K562 (cell line): ENCODE measurements around the gene SPNS2.

Experiments
- BCOR ChIP-seq: fragments of 450-650 bp; IDR thresholded peaks from 2 replicates; pipeline ENCODE4 v1.6.1; 2016
- GATAD2B ChIP-seq: fragments of 450-650 bp; IDR thresholded peaks from 2 replicates; pipeline ENCODE4 v1.6.1; 2017; ENCODE audit warnings: mild to moderate bottlenecking, borderline replicate concordance
- HNRNPK ChIP-seq: fragments of 200-400 bp; formaldehyde crosslinking; IDR thresholded peaks from one replicate; pipeline ENCODE4 v1.6.1; 2018; ENCODE audit warnings: mild to moderate bottlenecking, low read depth, low read length; ENCODE audit not compliant: poor library complexity, severe bottlenecking
- KAT8 ChIP-seq: fragments of 450-650 bp; IDR thresholded peaks from 2 replicates; pipeline ENCODE4 v1.6.1; 2016; ENCODE audit warnings: low read depth, mild to moderate bottlenecking
- KLF13 ChIP-seq: fragments of 450-650 bp; IDR thresholded peaks from 2 replicates; pipeline ENCODE4 v1.6.1; 2016; ENCODE audit warnings: missing genetic modification characterization, low read depth, mild to moderate bottlenecking, missing compliant biosample characterization, moderate library complexity, borderline replicate concordance
- MAZ ChIP-seq, 2 experiments: fragments of 450-650 bp in 1 of 2; sonication (generic) in 1 of 2; formaldehyde crosslinking; IDR thresholded peaks in 1 of 2; conservative IDR thresholded peaks in 1 of 2; 2 replicates each; pipeline versions ENCODE4 v1.4.0 to v1.5.0; 2020; ENCODE audit warnings: mild to moderate bottlenecking in 1 of 2, missing genetic modification reagents in 1 of 2
- NR2C2 ChIP-seq, 2 experiments: fragments of 200-800 bp in 1 of 2; sonication (Bioruptor generic) in 1 of 2; sonication (generic) in 1 of 2; formaldehyde crosslinking in 1 of 2; IDR thresholded peaks; 2 replicates each; pipeline versions ENCODE4 v1.6.1 to v1.8.0; 2016 to 2022; ENCODE audit warnings: mild to moderate bottlenecking in 1 of 2, missing compliant biosample characterization in 1 of 2, missing genetic modification characterization in 1 of 2, missing genetic modification reagents in 1 of 2
- PTBP1 ChIP-seq: fragments of 200-400 bp; formaldehyde crosslinking; IDR thresholded peaks from 2 replicates; pipeline ENCODE4 v1.6.1; 2017; ENCODE audit warnings: low read depth, low read length
- RFX5 ChIP-seq: IDR thresholded peaks from 2 replicates; pipeline ENCODE4 v1.6.1; 2011; ENCODE audit warnings: low read depth, mild to moderate bottlenecking, improper control_type of control experiment, low read length
- ZNF146 ChIP-seq: IDR thresholded peaks from one replicate; pipeline ENCODE4 v1.6.1; 2018; ENCODE audit warnings: missing compliant biosample characterization; ENCODE audit not compliant: unreplicated experiment

DNA sequence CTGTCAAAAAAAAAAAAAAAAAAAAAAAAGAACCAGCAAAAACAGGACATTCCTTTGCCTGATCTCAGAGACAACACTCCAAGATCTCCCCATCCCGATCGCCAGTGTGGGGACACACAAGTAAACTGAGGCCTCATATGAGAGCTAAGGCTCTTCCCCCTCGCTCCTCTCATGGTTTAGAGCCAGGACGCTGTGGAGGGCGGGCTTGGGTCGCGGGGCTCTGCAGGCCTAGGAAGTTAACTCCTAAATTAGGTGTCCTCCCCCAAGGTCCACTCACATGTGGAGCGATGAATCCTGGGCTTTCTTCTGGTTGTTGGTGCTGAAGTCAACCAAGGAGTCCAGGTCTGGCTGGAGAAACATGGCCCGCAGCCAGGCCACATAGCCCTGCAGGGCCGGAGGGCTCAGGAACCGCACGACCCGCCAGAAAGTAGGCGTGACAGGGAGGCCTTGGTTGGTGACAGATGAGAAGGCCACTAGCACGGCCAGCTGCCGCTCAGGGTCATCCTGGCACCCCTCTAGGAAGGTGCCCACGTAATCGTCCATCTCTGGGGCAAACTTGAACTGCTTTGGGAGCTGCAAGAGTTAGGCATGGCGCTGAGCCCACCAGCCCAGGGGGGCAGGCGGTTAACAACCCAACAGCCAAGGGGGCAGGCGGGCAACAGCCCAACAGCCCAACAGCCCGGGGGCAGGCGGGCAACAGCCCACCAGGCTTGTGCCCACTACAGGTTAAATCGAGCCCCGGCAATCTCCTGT is 51.3 kb downstream of the SPNS2 start:
- TF ChIP-seq KLF13 (no peak), GATAD2B (no peak), KAT8 (no peak), MAZ (CRISPR knock-in tag; conservative IDR thresholded peaks at IDR 0.05 in 1 of 2, IDR thresholded peaks at IDR 0.05 in 1 of 2) (no peak), PTBP1 (no peak), BCOR (no peak), ZNF146 (CRISPR knock-in tag) (no peak), RFX5 (no peak), NR2C2 (CRISPR knock-in tag; IDR thresholded peaks at IDR 0.05) (no peak), NR2C2 (tag; IDR thresholded peaks at IDR 0.05) (no peak), HNRNPK (no peak)
